Brain microvascular endothelial cell (primary cell): ENCODE results near the gene TIMM44.

Source experiments
- DNase-seq: peaks from one replicate; pipeline ENCODE4 v3.0.0-alpha.2; 2020
- H3K27ac ChIP-seq: fragments of 250-450 bp; sonication (Bioruptor Pico); 2 replicates; pipeline ENCODE4 v1.5.1; 2020; ENCODE audit warnings: mild to moderate bottlenecking, moderate library complexity
- H3K27me3 ChIP-seq: fragments of 250-450 bp; sonication (Bioruptor Pico); replicated peaks from 2 replicates; pipeline ENCODE4 v1.5.1; 2020; ENCODE audit warnings: mild to moderate bottlenecking
- H3K36me3 ChIP-seq: fragments of 250-450 bp; sonication (Bioruptor Pico); replicated peaks from 2 replicates; pipeline ENCODE4 v1.5.1; 2020; ENCODE audit warnings: mild to moderate bottlenecking
- H3K4me3 ChIP-seq: 2 replicates; pipeline ENCODE4 v1.5.1; 2011; ENCODE audit warnings: low read depth, mild to moderate bottlenecking, control low read depth, low read length, moderate library complexity
- CTCF ChIP-seq: IDR thresholded peaks from 2 replicates; pipeline ENCODE4 v1.5.1; 2011; ENCODE audit warnings: low read depth, mild to moderate bottlenecking, moderate library complexity, low read length, control low read depth, inconsistent platforms; ENCODE audit errors: missing control alignments
- in situ Hi-C: cut with HindIII; loops from 2 replicates; pipeline ENCODE4 v1.10.0; 2017; ENCODE audit warnings: low sequenced_read_pairs, low pct_ligation_motif_present

TIMM44 gene

GRCh38 chr19:7968796-7969554 lies 25.5 kb upstream of the TIMM44 start:
- TF ChIP-seq CTCF, result no peak
- no peak for DNase-seq
- H3K4me3 ChIP-seq, result no peak overlapping the region
- no peaks in the 10 kb centered on the region for H3K27me3 ChIP-seq
- in situ Hi-C loops, result no loop called here
- H3K27ac ChIP-seq, result no peak overlapping the region
- H3K36me3 ChIP-seq, result peaks cover 38% of the 10 kb centered on the region

DNA sequence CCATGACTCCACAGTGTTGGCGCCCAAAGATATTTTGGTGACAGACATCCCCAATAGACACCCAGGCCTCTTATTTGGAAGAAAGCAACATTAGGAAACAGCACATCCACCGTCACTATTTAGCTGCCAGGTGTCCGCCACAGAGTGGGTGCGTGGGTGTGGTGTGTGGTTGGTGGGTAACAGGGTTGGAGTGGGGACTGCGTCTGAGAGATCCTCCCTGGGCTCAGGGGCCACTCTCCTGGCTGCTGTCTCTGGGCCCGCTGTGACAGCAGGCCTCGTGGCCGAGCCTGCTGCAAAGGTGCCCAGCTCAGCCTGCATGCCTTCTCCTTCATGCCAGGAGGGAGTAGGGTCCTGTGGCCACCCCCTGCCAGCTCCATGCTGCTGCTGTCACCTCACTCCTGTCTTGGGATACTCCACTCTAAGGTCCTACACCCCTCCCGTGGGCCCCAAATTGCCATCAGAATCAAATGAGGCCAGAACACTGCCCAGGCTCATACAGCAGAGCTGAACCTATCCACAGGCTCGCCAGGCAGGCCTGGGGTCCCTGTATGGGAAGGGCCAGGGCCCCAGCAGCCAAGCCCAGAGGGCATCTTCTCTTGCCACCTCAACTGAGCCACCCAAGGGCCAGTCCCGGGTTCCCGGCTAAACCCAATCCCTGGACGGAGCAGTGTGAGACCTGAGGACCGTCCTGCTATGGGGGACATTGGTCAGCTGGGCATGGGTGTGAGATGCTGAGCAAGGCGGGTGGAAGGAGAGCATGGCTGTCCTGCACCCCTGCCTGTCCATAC lies 24.7 kb upstream of the TIMM44 start:
- H3K27me3 ChIP-seq, result no peaks in the 10 kb centered on the region
- no peak for TF ChIP-seq CTCF
- H3K27ac ChIP-seq, result no peak overlapping the region
- peaks cover 38% of the 10 kb centered on the region for H3K36me3 ChIP-seq
- no peak overlapping the region for H3K4me3 ChIP-seq
- DNase-seq, result no peak
- in situ Hi-C loops, result no loop called here

- TF ChIP-seq CTCF, result no peak
- DNase-seq, result no peak
- Histone ChIP-seq H3K27me3 (no peaks in the 10 kb centered on the region), H3K27ac (no peak overlapping the region), H3K4me3 (no peak overlapping the region), H3K36me3 (peaks cover 48% of the 10 kb centered on the region)
- in situ Hi-C loops, result no loop called here
Observed at GRCh38 chr19:7965921-7966665, 22.6 kb upstream of the TIMM44 start.

DNA sequence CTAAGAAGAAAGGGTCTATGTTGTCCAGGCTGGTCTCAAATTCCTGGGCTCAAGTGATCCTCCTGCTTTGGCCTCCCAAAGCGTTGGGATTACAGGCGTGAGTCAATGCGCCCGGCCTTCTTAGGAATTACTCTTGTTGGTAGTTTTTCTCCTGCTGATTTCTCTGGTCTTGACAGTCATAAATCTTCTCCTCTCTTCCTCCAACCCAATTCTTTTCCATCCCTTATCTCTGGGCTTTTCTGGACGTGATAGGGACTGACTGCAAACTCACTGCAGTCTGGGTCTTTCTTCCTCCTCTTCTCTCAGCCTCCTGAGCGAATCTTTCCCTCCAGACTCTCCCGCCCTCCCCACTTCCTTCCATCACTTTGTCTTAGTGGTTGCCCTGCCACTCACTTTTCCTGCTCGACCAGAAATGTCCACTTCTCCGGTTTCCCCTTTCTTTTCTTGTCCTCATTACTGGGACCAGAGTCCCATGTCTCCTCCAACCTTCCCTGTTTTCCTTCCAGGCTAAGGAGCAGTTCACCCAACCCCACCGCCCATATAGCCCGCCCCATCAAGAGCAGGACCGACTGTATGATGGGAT lies 21.9 kb upstream of the TIMM44 start:
- H3K4me3 ChIP-seq, result no peak overlapping the region
- H3K27ac ChIP-seq, result no peak overlapping the region
- H3K36me3 ChIP-seq, result peaks cover 48% of the 10 kb centered on the region
- in situ Hi-C loops, result no loop called here
- no peak for TF ChIP-seq CTCF
- no peak for DNase-seq
- no peaks in the 10 kb centered on the region for H3K27me3 ChIP-seq

GRCh38 chr19:7963566-7963965 lies 20.1 kb upstream of the TIMM44 start:
- no peak overlapping the region for H3K4me3 ChIP-seq
- H3K27me3 ChIP-seq, result no peaks in the 10 kb centered on the region
- peaks cover 40% of the 10 kb centered on the region for H3K36me3 ChIP-seq
- in situ Hi-C loops, result no loop called here
- no peak for DNase-seq
- no peak for TF ChIP-seq CTCF
- no peak overlapping the region for H3K27ac ChIP-seq
